Prostate gland (tissue), 2 donors: ENCODE measurements around the gene MARK3. TPM values are rescaled to one million over a fixed set of nuclear protein-coding genes. Genes with fewer than 3 reads are reported as not detected.

Experiments used
- DNase-seq: peaks from one replicate; pipeline ENCODE4 v3.0.0-alpha.2; 2019; ENCODE audit warnings: low spot score
- H3K27ac ChIP-seq, 2 donors: fragments of 200-600 bp; sonication (generic); 2 replicates each; pipeline ENCODE4 v1.5.1; 2017 to 2019
- H3K27me3 ChIP-seq: fragments of 200-600 bp; sonication (generic); replicated peaks from 2 replicates; pipeline ENCODE4 v1.5.1; 2019; ENCODE audit not compliant: insufficient read depth
- H3K36me3 ChIP-seq, 2 donors: fragments of 200-600 bp; sonication (generic); 1 replicate in 1 of 2; 2 replicates in 1 of 2; pipeline versions ENCODE4 v1.5.1 to v1.8.1; 2017 to 2019
- H3K4me1 ChIP-seq: fragments of 200-600 bp; sonication (generic); replicated peaks from 2 replicates; pipeline ENCODE4 v1.5.1; 2019
- H3K4me3 ChIP-seq, 2 donors: fragments of 200-600 bp; sonication (generic); 2 replicates each; pipeline ENCODE4 v1.5.1; 2017 to 2019
- H3K9me3 ChIP-seq: fragments of 200-600 bp; sonication (generic); 2 replicates; pipeline ENCODE4 v1.5.1; 2017
- POLR2A ChIP-seq: fragments of 450-650 bp; IDR thresholded peaks from one replicate; pipeline ENCODE4 v1.6.1; 2016; ENCODE audit warnings: antibody characterized with exemption, mild to moderate bottlenecking
- POLR2AphosphoS5 ChIP-seq: sonication (generic); formaldehyde crosslinking; IDR thresholded peaks from one replicate; pipeline ENCODE4 v1.6.1; 2017; ENCODE audit warnings: antibody characterized with exemption
- WGBS: methylation state at CpG from one replicate; pipeline ENCODE4 v1.1.5; 2018; 5-methylcytosine and 5-hydroxymethylcytosine counted together
- intact Hi-C: fragments of 100-400 bp; cut with DNase I; formaldehyde crosslinking; loops from one replicate; pipeline ENCODE4 v1.14.2; 2022
- total RNA-seq, 2 donors: library from RNA; depleted of rRNA; stranded (reverse); fragments of >200 nt; gene quantifications; one replicate each; pipeline ENCODE4 v1.1.0, GENCODE V29; 2016
- TF ChIP-seq, protein P1 (sequence below), 4 experiments: fragments of 200-600 bp in 2 of 4; fragments of 450-650 bp in 2 of 4; sonication (generic) in 2 of 4; IDR thresholded peaks; 1 replicate in 3 of 4; 2 replicates in 1 of 4; pipeline ENCODE4 v1.5.1; 2016 to 2019; ENCODE audit warnings: antibody characterized with exemption in 4 of 4, mild to moderate bottlenecking in 2 of 4, moderate library complexity in 2 of 4

MARK3 gene
- total RNA-seq, 2 donors from 2014 or later = 51.5 to 115 TPM

DNA sequence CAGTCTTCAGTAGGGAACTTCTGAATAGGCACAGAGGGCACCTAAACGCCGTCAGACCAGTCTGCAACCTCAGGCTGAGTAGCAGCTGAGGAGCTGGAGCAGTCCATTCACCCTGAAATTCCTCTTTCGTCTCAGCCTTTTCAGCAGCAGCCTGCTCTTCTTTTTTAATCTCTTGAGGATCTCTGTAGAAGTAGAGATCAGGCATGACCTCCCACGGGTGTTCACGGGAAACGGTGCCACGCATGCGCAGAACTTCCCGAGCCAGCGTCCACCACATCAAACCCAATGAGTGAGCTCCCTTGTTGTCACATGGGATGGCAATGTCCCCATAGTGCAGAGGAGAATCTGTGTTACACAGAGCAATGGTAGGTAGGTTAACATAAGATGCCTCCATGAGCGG is 11.1 kb upstream of the MARK3 start:
- Histone ChIP-seq H3K9me3 (no peaks in the 10 kb centered on the region), H3K27me3 (no peaks in the 10 kb centered on the region), H3K27ac (no peak overlapping the region), H3K4me3 (no peak overlapping the region), H3K4me1 (no peaks in the 10 kb centered on the region), H3K36me3 (no peaks in the 10 kb centered on the region)
- TF ChIP-seq, protein P1, sequence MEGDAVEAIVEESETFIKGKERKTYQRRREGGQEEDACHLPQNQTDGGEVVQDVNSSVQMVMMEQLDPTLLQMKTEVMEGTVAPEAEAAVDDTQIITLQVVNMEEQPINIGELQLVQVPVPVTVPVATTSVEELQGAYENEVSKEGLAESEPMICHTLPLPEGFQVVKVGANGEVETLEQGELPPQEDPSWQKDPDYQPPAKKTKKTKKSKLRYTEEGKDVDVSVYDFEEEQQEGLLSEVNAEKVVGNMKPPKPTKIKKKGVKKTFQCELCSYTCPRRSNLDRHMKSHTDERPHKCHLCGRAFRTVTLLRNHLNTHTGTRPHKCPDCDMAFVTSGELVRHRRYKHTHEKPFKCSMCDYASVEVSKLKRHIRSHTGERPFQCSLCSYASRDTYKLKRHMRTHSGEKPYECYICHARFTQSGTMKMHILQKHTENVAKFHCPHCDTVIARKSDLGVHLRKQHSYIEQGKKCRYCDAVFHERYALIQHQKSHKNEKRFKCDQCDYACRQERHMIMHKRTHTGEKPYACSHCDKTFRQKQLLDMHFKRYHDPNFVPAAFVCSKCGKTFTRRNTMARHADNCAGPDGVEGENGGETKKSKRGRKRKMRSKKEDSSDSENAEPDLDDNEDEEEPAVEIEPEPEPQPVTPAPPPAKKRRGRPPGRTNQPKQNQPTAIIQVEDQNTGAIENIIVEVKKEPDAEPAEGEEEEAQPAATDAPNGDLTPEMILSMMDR (IDR thresholded peaks at IDR 0.05) = no peak
- TF ChIP-seq POLR2A (no peak), POLR2AphosphoS5 (no peak)
- intact Hi-C loops = no loop called here
- 86% methylated on average over 11 of the region's 11 CpGs for WGBS
- no peak for DNase-seq

DNA sequence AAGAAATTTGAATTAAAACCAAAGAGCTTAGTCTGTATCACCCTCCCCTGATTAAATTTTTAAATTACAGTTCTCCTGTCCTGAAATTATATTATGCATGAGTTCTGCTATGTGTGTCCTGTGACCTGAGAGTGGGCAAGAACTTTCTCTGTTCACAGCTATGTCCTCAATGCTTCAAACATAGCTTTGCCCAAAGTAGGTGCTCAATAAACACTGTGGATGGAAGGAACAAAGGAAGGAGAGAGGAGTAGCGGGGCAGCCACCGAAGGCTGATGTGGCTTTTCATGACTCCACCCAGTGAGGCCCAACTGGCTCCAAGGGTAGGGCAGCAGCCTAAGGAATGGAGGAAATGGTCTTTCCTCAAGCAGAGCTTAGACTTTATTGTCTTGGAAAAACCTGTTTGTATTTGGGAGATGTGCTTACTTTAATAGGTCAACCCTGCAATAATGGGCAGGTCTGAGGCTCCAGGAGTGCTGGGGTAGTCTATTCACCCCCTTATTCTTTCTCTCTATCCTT is 7.6 kb upstream of the MARK3 start:
- WGBS = 77% methylated on average over 2 of the region's 2 CpGs
- no peaks in the 10 kb centered on the region for H3K27me3 ChIP-seq
- TF ChIP-seq, protein P1 (IDR thresholded peaks at IDR 0.05) = no peak
- TF ChIP-seq POLR2AphosphoS5 = no peak
- TF ChIP-seq POLR2A = no peak
- H3K36me3 ChIP-seq = no peaks in the 10 kb centered on the region
- H3K27ac ChIP-seq = no peak overlapping the region
- no peak overlapping the region for H3K4me3 ChIP-seq
- intact Hi-C loops = no loop called here
- DNase-seq = no peak
- no peaks in the 10 kb centered on the region for H3K9me3 ChIP-seq
- no peaks in the 10 kb centered on the region for H3K4me1 ChIP-seq

DNA sequence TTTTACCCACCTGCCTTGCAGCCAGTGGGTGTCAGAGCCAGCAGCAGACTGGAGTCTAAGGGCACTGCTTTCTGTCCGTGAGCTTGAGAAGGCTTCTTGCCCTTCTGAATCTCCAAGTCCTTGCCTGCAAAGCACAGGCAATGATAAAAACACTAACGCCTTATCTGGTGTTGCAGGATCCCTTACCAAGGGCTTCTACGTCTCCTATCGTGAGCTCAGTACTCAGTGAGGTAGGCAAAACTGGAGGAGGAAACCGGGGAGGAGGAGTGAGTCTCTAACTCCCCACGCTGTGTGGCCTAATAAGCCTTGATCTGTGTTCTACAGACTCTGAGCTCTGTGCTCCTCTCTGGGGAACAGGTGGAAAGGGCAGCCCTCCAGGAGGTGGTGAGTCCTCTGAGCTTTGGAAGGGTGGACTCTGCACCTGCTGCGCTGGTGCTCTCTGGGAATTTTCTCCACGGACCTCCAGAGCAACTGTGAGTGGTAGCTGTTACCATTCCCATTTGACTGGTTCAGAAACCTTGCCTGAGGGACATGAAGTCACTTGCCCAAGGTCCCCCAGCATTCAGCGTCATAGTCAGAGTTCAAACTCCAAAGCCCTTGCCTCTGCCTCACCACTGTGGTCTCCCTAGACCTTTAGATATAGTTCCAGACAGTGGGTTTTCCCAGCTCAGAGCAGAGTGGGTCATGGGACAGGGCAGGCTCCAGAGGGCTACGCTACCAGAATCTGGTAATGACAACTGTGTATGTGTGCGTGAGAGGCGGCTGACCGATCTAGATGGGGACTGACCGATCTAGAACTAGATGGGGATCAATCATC is 7.0 kb upstream of the MARK3 start:
- Histone ChIP-seq H3K9me3 (no peaks in the 10 kb centered on the region), H3K27ac (no peak overlapping the region), H3K4me1 (no peaks in the 10 kb centered on the region), H3K27me3 (no peaks in the 10 kb centered on the region), H3K36me3 (no peaks in the 10 kb centered on the region), H3K4me3 (no peak overlapping the region)
- DNase-seq = no peak
- no peak for TF ChIP-seq POLR2A
- no peak for TF ChIP-seq POLR2AphosphoS5
- TF ChIP-seq, protein P1 (IDR thresholded peaks at IDR 0.05) = no peak
- intact Hi-C loops = no loop called here
- 86% methylated on average over 14 of the region's 14 CpGs for WGBS

DNA sequence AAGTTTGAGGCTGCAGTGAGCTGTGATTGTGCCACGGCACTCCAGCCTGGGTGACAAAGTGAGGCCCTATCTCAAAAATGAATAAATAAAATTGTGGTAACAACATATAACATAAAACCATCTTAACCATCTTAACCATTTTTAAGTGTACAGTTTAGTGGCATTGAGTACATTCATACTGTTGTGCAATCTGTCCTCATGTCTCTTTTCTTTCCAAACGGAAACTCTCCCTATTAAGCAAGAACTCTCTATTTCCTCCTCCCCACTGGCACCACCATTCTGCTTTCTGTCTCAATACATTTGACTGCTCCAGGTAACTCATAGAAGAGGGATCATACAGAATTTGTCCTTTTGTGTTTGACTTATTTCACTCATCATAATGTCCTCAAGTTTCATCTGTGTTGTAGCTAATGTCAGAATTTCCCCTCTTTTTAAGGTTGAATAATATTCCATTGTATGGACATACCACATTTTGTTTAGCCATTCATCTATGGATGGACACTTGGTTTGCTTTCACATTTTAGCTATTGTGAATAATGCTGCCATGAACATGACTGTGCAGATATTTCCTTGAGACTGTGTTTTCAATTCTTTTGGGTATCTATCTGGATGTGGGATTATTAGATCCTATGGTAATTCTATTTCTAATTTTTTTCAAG is 4.4 kb upstream of the MARK3 start:
- TF ChIP-seq POLR2A (no peak), POLR2AphosphoS5 (no peak)
- TF ChIP-seq, protein P1 (IDR thresholded peaks at IDR 0.05) = no peak
- Histone ChIP-seq H3K9me3 (no peaks in the 10 kb centered on the region), H3K4me1 (no peaks in the 10 kb centered on the region), H3K27ac (no peak overlapping the region), H3K27me3 (no peaks in the 10 kb centered on the region), H3K36me3 (no peaks in the 10 kb centered on the region), H3K4me3 (no peak overlapping the region)
- WGBS = 0% methylated on average over 2 of the region's 2 CpGs
- intact Hi-C loops = no loop called here
- DNase-seq = no peak

DNA sequence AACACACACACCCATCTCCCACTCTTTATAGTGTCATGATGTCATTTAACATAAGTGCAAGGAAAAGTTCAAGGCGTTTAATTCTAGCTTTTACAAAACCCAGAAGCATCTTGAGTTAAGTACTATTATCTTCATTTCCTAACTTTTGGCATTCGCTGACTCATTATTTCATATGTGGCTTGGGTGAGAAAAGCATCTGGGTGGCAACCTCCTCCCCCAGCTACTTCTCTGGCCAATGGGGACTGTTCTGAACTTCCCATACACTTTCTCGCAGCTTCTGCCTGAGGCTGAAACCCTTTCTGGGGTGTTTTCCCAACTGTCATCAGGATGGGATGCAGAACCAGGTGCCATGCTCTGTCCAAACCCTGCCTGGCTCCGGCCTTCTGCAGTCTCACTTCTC is 2.8 kb upstream of the MARK3 start:
- no peaks in the 10 kb centered on the region for H3K27me3 ChIP-seq
- no peak for DNase-seq
- no peaks in the 10 kb centered on the region for H3K36me3 ChIP-seq
- H3K4me3 ChIP-seq = no peak overlapping the region
- 76% methylated on average over 4 of the region's 4 CpGs for WGBS
- TF ChIP-seq POLR2A (no peak), POLR2AphosphoS5 (no peak)
- TF ChIP-seq, protein P1 (IDR thresholded peaks at IDR 0.05) = no peak
- intact Hi-C loops = no loop called here
- H3K4me1 ChIP-seq = peaks cover under 1% of the 10 kb centered on the region
- H3K27ac ChIP-seq = no peak overlapping the region
- no peaks in the 10 kb centered on the region for H3K9me3 ChIP-seq
